ENCODE data around the gene ACOT4.
A peak's percentile ranks its signal among the peaks of the same experiment; 100 is the strongest.

Gene ACOT4

DNA sequence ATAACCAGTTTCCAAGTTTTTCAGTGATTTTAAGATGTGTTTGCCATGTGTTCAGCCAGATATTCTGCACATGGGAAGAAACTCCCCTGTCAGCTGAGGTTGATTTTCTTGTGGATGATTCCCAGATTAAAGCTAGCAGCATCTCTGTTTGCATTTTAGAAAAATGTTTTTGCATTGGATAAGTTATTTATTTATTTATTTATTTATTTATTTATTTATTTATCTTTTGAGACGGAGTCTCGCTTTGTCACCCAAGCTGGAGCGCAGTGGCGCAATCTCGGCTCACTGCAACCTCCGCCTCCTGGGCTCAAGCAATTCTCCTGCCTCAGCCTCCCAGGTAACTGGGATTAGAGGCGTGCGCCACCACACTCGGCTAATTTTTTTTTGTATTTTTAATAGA is 2.8 kb downstream of the ACOT4 start:
- DNase-seq = no peak
- no peaks in the 10 kb centered on the region for H3K27me3 Mint-ChIP-seq
- no peak overlapping the region for H3K27ac Mint-ChIP-seq
- peaks cover 3 to 7% of the 10 kb centered on the region in 2 donors for H3K4me1 Mint-ChIP-seq (ENCODE audit: low read depth in 2 of 2)
- H3K4me3 Mint-ChIP-seq = no peak overlapping the region
- H3K9me3 Mint-ChIP-seq = no peaks in the 10 kb centered on the region
- H3K36me3 Mint-ChIP-seq (ENCODE audit: insufficient read depth) = peaks cover 3% of the 10 kb centered on the region
- ATAC-seq (replicated peaks) = no peak

DNA sequence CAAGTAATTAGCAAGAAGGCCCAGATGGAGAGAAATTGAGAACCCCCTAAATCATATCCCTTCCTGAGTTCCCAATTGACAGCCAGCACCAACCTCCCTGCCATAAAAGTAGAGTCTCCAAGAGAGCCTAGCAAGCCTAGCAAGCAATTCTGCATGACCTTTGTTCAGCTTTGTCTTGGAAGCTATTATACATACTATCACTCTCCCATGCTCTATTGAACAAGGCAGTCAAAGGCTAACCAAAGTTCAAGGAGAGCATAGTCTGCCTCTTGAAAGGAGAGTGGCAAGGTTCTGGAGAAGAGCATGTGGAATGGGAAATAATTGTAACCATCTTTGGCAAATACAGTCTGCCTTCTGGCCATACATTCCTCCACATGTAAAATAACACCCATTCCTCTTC is 7.8 kb downstream of the ACOT4 start:
- Mint-ChIP-seq H3K27me3 (no peaks in the 10 kb centered on the region), H3K9me3 (no peaks in the 10 kb centered on the region), H3K4me1 (ENCODE audit: low read depth in 2 of 2) (no peaks in the 10 kb centered on the region), H3K27ac (no peak overlapping the region), H3K4me3 (no peak overlapping the region), H3K36me3 (ENCODE audit: insufficient read depth) (no peaks in the 10 kb centered on the region)
- DNase-seq = no peak
- no peak for ATAC-seq (replicated peaks)

DNA sequence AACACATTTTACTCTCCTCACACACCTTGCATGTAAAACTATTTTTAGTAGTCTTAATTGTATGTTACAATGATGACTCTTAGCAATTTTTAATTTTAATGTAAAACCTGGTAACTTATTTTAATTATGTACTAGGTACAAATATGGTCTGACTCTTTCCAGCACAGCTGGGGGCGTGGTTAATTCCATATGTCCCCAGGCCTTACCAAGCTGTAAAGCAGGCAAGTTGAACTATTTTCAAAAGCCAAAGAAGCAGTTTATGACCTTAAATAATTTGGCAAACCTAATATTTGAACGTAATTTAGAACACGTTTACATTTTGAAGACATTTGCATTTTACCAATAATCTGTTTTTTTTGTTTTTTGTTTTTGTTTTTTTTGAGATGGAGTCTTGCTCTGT is 11.3 kb downstream of the ACOT4 start:
- peaks cover 7 to 11% of the 10 kb centered on the region in 2 donors for H3K27me3 Mint-ChIP-seq
- H3K27ac Mint-ChIP-seq = no peak overlapping the region
- no peak for ATAC-seq (replicated peaks)
- H3K4me1 Mint-ChIP-seq (ENCODE audit: low read depth in 2 of 2) = no peaks in the 10 kb centered on the region
- H3K4me3 Mint-ChIP-seq = no peak overlapping the region
- no peaks in the 10 kb centered on the region for H3K36me3 Mint-ChIP-seq (ENCODE audit: insufficient read depth)
- no peaks in the 10 kb centered on the region for H3K9me3 Mint-ChIP-seq
- DNase-seq = no peak

DNA sequence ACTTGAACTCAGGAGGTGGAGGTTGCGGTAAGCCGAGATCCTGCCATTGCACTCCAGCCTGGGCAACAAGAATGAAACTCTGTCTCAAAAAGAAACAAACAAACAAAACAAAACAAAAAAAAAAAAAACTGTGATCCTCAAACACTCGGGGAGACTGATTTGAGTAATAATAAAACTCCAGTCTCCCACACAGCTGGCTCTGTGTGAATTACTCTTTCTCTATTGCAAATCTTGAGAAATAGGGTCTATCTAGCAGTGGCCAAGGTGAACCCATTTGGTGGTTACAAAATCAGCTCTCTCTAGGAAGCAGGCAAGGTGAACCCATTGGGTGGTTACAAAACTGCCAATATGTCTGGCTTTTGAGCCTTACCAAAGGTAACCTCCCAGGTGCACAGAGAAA is 14.6 kb downstream of the ACOT4 start:
- H3K27me3 Mint-ChIP-seq = peaks cover 7 to 19% of the 10 kb centered on the region in 2 donors
- no peaks in the 10 kb centered on the region for H3K4me1 Mint-ChIP-seq (ENCODE audit: low read depth in 2 of 2)
- no peak overlapping the region for H3K4me3 Mint-ChIP-seq
- no peaks in the 10 kb centered on the region for H3K9me3 Mint-ChIP-seq
- H3K36me3 Mint-ChIP-seq (ENCODE audit: insufficient read depth) = no peaks in the 10 kb centered on the region
- ATAC-seq (replicated peaks) = no peak
- H3K27ac Mint-ChIP-seq = no peak overlapping the region
- DNase-seq = no peak

DNA sequence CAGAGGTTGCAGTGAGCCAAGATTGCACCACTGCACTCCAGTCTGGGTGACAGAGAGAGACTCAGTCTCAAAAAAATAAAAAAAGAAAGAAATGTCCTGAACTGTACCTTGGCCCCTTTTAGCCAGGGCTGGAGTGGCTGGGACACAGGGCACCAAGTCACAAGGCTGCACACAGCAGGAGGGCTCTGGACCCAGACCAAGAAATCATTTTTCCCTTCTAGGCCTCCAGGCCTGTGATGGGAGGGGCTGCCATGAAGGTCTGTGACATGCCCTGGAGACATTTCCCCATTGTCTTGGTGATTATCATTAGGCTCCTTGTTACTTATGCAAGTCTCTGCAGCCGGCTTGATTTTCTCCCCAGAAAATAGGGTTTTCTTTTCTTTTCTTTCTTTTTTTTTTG is 15.6 kb downstream of the ACOT4 start:
- H3K36me3 Mint-ChIP-seq (ENCODE audit: insufficient read depth) = no peaks in the 10 kb centered on the region
- peaks cover 7 to 19% of the 10 kb centered on the region in 2 donors for H3K27me3 Mint-ChIP-seq
- DNase-seq (no peak), ATAC-seq (replicated peaks) (no peak)
- no peak overlapping the region for H3K27ac Mint-ChIP-seq
- no peaks in the 10 kb centered on the region for H3K4me1 Mint-ChIP-seq (ENCODE audit: low read depth in 2 of 2)
- no peak overlapping the region for H3K4me3 Mint-ChIP-seq
- H3K9me3 Mint-ChIP-seq = no peaks in the 10 kb centered on the region

DNA sequence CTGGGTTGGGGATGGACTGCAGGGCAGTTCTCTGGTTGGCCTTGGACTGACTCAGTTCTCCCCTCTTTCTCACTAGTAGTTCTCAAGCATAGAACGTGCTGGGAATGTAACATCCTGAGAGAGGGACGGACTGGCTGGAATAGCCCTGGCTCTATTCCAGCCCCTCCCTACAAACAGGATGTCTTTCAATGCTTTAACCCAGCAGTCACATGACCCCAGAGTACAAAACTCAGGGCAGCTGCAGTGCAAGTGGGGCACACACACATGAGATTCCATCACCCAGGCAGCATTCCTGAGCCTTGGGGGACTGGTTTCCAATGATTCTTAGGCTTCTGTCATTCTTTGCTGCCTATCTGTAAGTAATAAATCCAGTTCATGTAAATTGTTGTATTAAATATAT is 19.0 kb downstream of the ACOT4 start:
- peaks cover 7 to 19% of the 10 kb centered on the region in 2 donors for H3K27me3 Mint-ChIP-seq
- peaks cover 3 to 4% of the 10 kb centered on the region in 2 donors for H3K4me1 Mint-ChIP-seq (ENCODE audit: low read depth in 2 of 2)
- no peak for ATAC-seq (replicated peaks)
- peaks cover 5% of the 10 kb centered on the region for H3K36me3 Mint-ChIP-seq (ENCODE audit: insufficient read depth)
- H3K4me3 Mint-ChIP-seq = no peak overlapping the region
- H3K27ac Mint-ChIP-seq = no peak overlapping the region
- no peaks in the 10 kb centered on the region for H3K9me3 Mint-ChIP-seq
- DNase-seq = no peak

DNA sequence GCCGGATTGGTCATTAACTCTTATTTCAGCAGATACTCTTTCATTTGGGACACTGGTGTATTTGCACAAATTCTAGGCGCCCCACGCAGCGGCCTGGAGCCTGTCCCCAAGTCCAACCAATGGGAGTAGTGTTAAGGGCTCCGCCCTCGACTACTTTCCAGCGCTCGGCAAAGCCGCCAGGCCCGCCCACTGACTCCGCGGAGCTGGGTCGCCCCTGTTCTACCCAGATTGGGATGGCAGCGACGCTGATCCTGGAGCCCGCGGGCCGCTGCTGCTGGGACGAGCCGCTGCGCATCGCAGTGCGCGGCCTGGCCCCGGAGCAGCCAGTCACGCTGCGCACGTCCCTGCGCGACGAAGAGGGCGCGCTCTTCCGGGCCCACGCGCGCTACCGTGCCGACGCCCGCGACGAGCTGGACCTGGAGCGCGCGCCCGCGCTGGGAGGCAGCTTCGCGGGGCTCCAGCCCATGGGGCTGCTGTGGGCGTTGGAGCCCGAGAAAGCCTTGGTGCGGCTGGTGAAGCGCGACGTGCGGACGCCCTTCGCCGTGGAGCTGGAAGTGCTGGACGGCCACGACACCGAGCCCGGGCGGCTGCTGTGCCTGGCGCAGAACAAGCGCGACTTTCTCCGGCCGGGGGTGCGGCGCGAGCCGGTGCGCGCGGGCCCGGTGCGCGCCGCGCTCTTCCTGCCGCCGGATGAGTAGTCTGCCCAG is 20.8 kb downstream of the ACOT4 start, which contains the start of gene ACOT6:
Gene ACOT6 (plus strand): TSS at position 179 of the 707 bp plus-strand sequence. CDS start 55 bp downstream, at position 234.
- Mint-ChIP-seq H3K27me3 (peaks cover 0 to 8% of the 10 kb centered on the region in 2 donors), H3K9me3 (no peaks in the 10 kb centered on the region)

DNA sequence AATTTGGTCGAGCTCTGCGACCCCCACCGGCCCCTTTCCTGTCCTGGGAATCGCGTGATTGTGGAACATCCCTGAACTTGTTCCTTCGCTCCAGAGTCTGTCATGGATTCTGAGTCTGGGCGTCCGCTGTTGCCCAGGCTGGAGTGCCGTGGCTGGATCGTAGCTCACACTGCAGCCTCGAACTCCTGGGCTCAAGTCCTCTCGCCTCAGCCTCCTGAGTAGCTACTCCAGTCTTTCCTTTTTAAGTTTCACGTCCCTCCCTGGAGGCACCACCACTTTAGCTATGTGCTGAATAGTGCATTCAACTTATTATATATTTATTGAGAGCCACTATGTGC is 21.3 kb downstream of the ACOT4 start:
- no peaks in the 10 kb centered on the region for H3K9me3 Mint-ChIP-seq
- no peak for DNase-seq

More for the DNA sequence above, 20.8 kb downstream of the ACOT4 start, which contains the start of gene ACOT6:
- peak; percentile 90 for ATAC-seq (replicated peaks)
- DNase-seq = peak; percentile 53 to 68 (median 63)
- H3K27ac Mint-ChIP-seq = peak within 1 kb of the TSS; percentile 84 to 88
- H3K4me1 Mint-ChIP-seq (ENCODE audit: low read depth in 2 of 2) = peaks cover 3 to 4% of the 10 kb centered on the region in 2 donors
- H3K4me3 Mint-ChIP-seq = peak within 1 kb of the TSS; percentile 83 to 88
- peaks cover 5% of the 10 kb centered on the region for H3K36me3 Mint-ChIP-seq (ENCODE audit: insufficient read depth)

DNA sequence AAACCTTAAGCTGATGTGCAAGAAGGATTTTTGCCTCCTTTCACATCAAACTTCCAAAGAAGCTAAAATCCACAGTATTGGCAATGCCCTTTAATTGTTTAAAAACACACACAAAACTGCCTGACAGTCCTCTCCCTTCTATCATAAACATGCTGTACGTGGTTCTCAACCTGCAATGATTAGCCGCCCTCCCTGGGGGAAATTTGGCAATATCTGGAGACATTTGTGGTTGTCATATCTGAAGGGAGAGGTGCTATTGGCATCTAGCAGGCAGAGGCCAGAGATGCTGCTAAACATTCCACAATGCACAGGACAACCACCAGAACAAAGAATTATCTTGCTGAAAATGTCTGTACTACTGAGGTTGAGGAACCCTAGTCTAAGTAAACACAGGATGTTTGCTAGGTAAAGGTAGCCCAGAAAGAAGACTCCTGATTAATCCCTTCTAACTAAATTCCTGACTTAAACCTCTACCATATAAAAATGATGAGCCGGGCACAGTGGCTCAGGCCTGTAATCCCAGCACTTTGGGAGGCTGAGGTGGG is 21.8 kb downstream of the ACOT4 start:
- Mint-ChIP-seq H3K4me1 (ENCODE audit: low read depth in 2 of 2) (peaks cover 3 to 4% of the 10 kb centered on the region in 2 donors), H3K27ac (peak overlapping the region; percentile 84 to 88), H3K27me3 (peaks cover 0 to 3% of the 10 kb centered on the region in 2 donors), H3K9me3 (no peaks in the 10 kb centered on the region), H3K4me3 (peak overlapping the region; percentile 83 to 88), H3K36me3 (ENCODE audit: insufficient read depth) (peaks cover 5% of the 10 kb centered on the region)
- DNase-seq = no peak
- no peak for ATAC-seq (replicated peaks)

More for the DNA sequence above, 21.3 kb downstream of the ACOT4 start:
- peak; percentile 9 for ATAC-seq (replicated peaks)
- Mint-ChIP-seq H3K4me3 (peak overlapping the region; percentile 83 to 88), H3K4me1 (ENCODE audit: low read depth in 2 of 2) (peaks cover 3 to 4% of the 10 kb centered on the region in 2 donors), H3K27ac (peak overlapping the region; percentile 84 to 88), H3K27me3 (peaks cover 0 to 8% of the 10 kb centered on the region in 2 donors), H3K36me3 (ENCODE audit: insufficient read depth) (peaks cover 5% of the 10 kb centered on the region)

DNA sequence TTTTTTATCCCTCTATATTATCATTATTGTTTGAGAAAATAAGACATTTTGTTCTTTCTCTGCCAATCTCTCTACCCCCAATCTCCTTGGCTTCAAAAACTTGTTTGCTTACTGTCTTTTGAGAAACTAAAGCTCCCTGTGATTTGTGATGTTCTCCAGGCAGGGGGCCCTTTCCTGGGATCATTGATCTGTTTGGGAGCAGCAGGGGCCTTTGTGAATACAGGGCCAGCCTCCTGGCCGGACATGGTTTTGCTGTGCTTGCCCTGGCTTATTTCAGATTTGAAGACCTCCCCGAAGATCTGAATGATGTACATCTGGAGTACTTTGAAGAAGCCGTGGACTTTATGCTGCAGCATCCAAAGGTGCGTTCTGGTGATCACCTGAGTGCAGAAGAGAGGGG is 25.2 kb downstream of the ACOT4 start:
- Mint-ChIP-seq H3K27me3 (no peaks in the 10 kb centered on the region), H3K9me3 (no peaks in the 10 kb centered on the region), H3K4me3 (no peak overlapping the region), H3K4me1 (ENCODE audit: low read depth in 2 of 2) (peaks cover 3 to 4% of the 10 kb centered on the region in 2 donors), H3K27ac (no peak overlapping the region), H3K36me3 (ENCODE audit: insufficient read depth) (peaks cover 5% of the 10 kb centered on the region)
- ATAC-seq (replicated peaks) (no peak), DNase-seq (no peak)

DNA sequence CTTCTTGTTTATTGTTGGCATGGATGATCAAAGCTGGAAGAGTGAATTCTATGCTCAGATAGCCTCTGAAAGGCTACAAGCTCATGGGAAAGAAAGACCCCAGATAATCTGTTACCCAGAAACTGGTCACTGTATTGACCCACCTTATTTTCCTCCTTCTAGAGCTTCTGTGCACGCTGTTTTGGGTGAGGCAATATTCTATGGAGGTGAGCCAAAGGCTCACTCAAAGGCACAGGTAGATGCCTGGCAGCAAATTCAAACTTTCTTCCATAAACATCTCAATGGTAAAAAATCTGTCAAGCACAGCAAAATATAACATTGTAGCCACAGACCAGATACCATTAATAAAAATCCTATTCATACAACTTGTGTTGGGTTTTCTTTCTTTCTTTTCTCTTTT is 27.9 kb downstream of the ACOT4 start:
- Mint-ChIP-seq H3K4me3 (no peak overlapping the region), H3K36me3 (ENCODE audit: insufficient read depth) (no peaks in the 10 kb centered on the region), H3K4me1 (ENCODE audit: low read depth in 2 of 2) (no peaks in the 10 kb centered on the region), H3K27me3 (no peaks in the 10 kb centered on the region), H3K9me3 (no peaks in the 10 kb centered on the region), H3K27ac (no peak overlapping the region)
- DNase-seq (no peak), ATAC-seq (replicated peaks) (no peak)

DNA sequence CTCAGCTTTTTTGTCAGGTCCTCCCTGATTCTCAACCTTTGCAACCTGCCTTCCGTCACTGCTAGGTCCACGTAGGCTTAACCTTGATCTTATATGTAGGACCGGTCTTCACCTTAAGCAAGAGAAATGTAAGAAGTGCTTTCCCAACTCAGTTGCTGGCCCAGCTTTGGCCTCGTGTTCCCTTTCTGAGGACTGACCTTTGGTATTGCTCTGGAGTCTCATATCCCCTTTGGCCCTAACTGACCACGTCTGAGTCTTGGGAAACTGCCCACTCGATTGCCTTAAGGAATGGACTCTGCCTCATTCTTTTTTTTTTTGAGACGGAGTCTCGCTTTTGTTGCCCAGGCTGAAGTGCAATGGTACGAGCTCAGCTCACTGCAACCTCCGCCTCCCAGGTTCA is 28.6 kb downstream of the ACOT4 start:
- DNase-seq (no peak), ATAC-seq (replicated peaks) (no peak)
- Mint-ChIP-seq H3K27me3 (no peaks in the 10 kb centered on the region), H3K9me3 (no peaks in the 10 kb centered on the region), H3K36me3 (ENCODE audit: insufficient read depth) (no peaks in the 10 kb centered on the region), H3K4me3 (no peak overlapping the region), H3K4me1 (ENCODE audit: low read depth in 2 of 2) (no peaks in the 10 kb centered on the region), H3K27ac (no peak overlapping the region)

DNA sequence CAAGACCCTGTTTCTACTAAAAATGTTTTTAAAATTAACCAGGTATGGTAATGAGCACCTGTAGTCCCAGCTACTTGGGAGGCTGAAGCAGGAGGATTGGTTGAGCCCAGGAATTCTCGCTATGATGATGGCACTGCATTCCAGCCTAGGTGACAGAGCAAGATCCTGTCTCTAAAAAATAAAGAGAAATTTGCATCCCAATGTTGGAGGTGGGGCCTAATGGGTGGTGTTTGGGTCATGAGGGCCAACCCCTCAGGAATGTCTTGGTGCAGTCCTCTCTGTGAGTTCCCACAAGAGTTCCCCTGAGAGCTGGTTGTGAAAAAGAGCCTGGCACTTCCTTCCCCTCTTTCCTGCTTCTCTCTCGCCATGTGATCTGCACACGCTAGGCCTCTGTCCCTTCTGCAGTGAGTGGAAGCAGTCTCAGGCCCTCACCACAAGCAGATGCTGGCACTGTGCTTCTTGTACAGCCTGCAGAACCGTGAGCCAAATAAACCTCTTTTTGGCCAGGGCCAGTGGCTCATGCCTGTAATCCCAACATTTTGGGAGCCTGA is 31.9 kb downstream of the ACOT4 start:
- DNase-seq = no peak
- ATAC-seq (replicated peaks) = no peak
- Mint-ChIP-seq H3K4me1 (ENCODE audit: low read depth in 2 of 2) (no peaks in the 10 kb centered on the region), H3K27me3 (no peaks in the 10 kb centered on the region), H3K4me3 (no peak overlapping the region), H3K27ac (no peak overlapping the region), H3K36me3 (ENCODE audit: insufficient read depth) (no peaks in the 10 kb centered on the region), H3K9me3 (no peaks in the 10 kb centered on the region)

DNA sequence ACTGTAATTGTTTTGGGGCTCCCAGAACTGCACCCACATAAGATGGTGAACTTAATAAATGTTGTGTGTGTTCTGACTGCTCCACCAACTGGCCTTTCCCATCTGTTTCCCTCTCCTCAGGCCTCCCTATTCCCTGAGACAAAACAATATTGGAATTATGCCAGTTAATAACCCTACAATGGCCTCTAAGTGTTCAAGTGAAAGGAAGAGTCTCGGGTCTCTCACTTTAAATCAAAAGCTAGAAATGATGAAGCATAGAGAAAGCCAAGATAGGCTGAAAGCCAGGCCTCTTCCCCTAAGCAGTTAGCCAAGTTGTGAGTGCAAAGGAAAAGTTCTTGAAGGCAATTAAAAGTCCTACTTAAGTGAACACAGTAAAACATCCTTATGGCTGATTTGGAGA is 34.0 kb downstream of the ACOT4 start:
- ATAC-seq (replicated peaks) = no peak
- Mint-ChIP-seq H3K4me3 (no peak overlapping the region), H3K27me3 (peaks cover 0 to 5% of the 10 kb centered on the region in 2 donors), H3K27ac (no peak overlapping the region), H3K9me3 (no peaks in the 10 kb centered on the region), H3K4me1 (ENCODE audit: low read depth in 2 of 2) (no peaks in the 10 kb centered on the region), H3K36me3 (ENCODE audit: insufficient read depth) (no peaks in the 10 kb centered on the region)
- DNase-seq = no peak

All from effector memory CD8-positive, alpha-beta T cell (primary cell).